GM23338 (cell line): ENCODE data around the gene ANO4. TPM values are rescaled to one million over a fixed set of nuclear protein-coding genes. Genes with fewer than 3 reads are reported as not detected.

Experiments used
- ATAC-seq: fragments of 200-7000 bp; cut with Tn5 transposase; 3 replicates; pipeline ENCODE4 v1.9.1; 2020
- DNase-seq: peaks from one replicate; pipeline ENCODE4 v3.0.0-alpha.2; 2015; ENCODE audit warnings: low spot score
- H2AFZ ChIP-seq: fragments of 200-600 bp; sonication (generic); 2 replicates; pipeline ENCODE4 v1.8.0; 2016; ENCODE audit warnings: antibody characterized with exemption, mild to moderate bottlenecking, moderate library complexity
- H3F3A ChIP-seq: fragments of 200-600 bp; sonication (generic); replicated peaks from 2 replicates; pipeline ENCODE4 v1.8.0; 2017; ENCODE audit warnings: antibody characterized with exemption, mixed run types, low read depth
- H3K27ac ChIP-seq: fragments of 200-600 bp; sonication (generic); 2 replicates; pipeline ENCODE4 v1.6.1; 2016; ENCODE audit warnings: low read depth
- H3K27me3 ChIP-seq: fragments of 200-600 bp; sonication (generic); 2 replicates; pipeline ENCODE4 v1.8.0; 2016; ENCODE audit warnings: mild to moderate bottlenecking, mixed run types, moderate library complexity; ENCODE audit not compliant: insufficient read depth
- H3K36me3 ChIP-seq: fragments of 200-600 bp; sonication (generic); 2 replicates; pipeline ENCODE4 v1.8.0; 2016; ENCODE audit warnings: mild to moderate bottlenecking; ENCODE audit not compliant: insufficient read depth
- H3K4me1 ChIP-seq: fragments of 200-600 bp; sonication (generic); 2 replicates; pipeline ENCODE4 v1.8.0; 2016; ENCODE audit warnings: mild to moderate bottlenecking, moderate library complexity; ENCODE audit not compliant: insufficient read depth
- H3K4me2 ChIP-seq: fragments of 200-600 bp; sonication (generic); 2 replicates; pipeline ENCODE4 v1.7.1; 2017; ENCODE audit warnings: mixed run types
- H3K4me3 ChIP-seq: fragments of 200-600 bp; sonication (generic); 2 replicates; pipeline ENCODE4 v1.6.1; 2016; ENCODE audit warnings: mixed run types
- H3K79me2 ChIP-seq: fragments of 200-600 bp; sonication (generic); replicated peaks from 2 replicates; pipeline ENCODE4 v1.8.0; 2017; ENCODE audit warnings: mild to moderate bottlenecking; ENCODE audit not compliant: insufficient read depth
- H3K9me2 ChIP-seq: fragments of 200-600 bp; sonication (generic); 2 replicates; pipeline ENCODE4 v1.8.0; 2017; ENCODE audit not compliant: insufficient read depth
- H4K20me1 ChIP-seq: fragments of 200-600 bp; sonication (generic); replicated peaks from 2 replicates; pipeline ENCODE4 v1.8.0; 2017; ENCODE audit warnings: mild to moderate bottlenecking; ENCODE audit not compliant: insufficient read depth
- H3K27ac Mint-ChIP-seq: 2 replicates; pipeline ENCODE4 v1.8.0; 2020; ENCODE audit warnings: inconsistent platforms, mild to moderate bottlenecking, moderate library complexity, mixed read lengths
- H3K27me3 Mint-ChIP-seq: 3 replicates; pipeline ENCODE4 v1.8.0; 2022; ENCODE audit warnings: low read depth, mild to moderate bottlenecking, moderate library complexity, mixed read lengths, inconsistent platforms; ENCODE audit not compliant: insufficient read depth, poor library complexity
- H3K36me3 Mint-ChIP-seq: 3 replicates; pipeline ENCODE4 v1.8.0; 2021; ENCODE audit warnings: low read depth, mild to moderate bottlenecking, inconsistent platforms, moderate library complexity, mixed read lengths
- H3K4me1 Mint-ChIP-seq: 3 replicates; pipeline ENCODE4 v1.8.0; 2020; ENCODE audit warnings: mild to moderate bottlenecking, inconsistent platforms, mixed read lengths
- H3K4me3 Mint-ChIP-seq: 3 replicates; pipeline ENCODE4 v1.8.0; 2021; ENCODE audit warnings: moderate library complexity, mild to moderate bottlenecking, inconsistent platforms, mixed read lengths
- H3K9me3 Mint-ChIP-seq: 3 replicates; pipeline ENCODE4 v1.8.0; 2020; ENCODE audit warnings: moderate library complexity, mild to moderate bottlenecking, inconsistent platforms, mixed read lengths
- CREB1 ChIP-seq: fragments of 250-450 bp; sonication (Bioruptor Pico); IDR thresholded peaks from 2 replicates; pipeline ENCODE4 v1.5.0; 2020; ENCODE audit warnings: low read depth, mild to moderate bottlenecking, moderate library complexity
- CTCF ChIP-seq, 2 experiments: fragments of 200-600 bp in 1 of 2; sonication (generic) in 1 of 2; conservative IDR thresholded peaks; 2 replicates each; pipeline versions ENCODE4 v1.5.1 to v1.6.1; 2016 to 2017; ENCODE audit warnings: antibody characterized with exemption in 2 of 2, low read depth in 2 of 2, mild to moderate bottlenecking in 2 of 2, moderate library complexity in 1 of 2
- ETS1 ChIP-seq: IDR thresholded peaks from 2 replicates; pipeline ENCODE4 v1.6.1; 2016; ENCODE audit warnings: antibody characterized with exemption
- EZH2 ChIP-seq: fragments of 200-600 bp; sonication (generic); IDR thresholded peaks from one replicate; pipeline ENCODE4 v1.8.0; 2017; ENCODE audit warnings: antibody characterized with exemption, mild to moderate bottlenecking, low read depth; ENCODE audit not compliant: unreplicated experiment
- EZH2phosphoT487 ChIP-seq: fragments of 200-600 bp; sonication (generic); IDR thresholded peaks from one replicate; pipeline ENCODE4 v1.8.1; 2018; ENCODE audit warnings: antibody characterized with exemption; ENCODE audit not compliant: unreplicated experiment
- JUNB ChIP-seq: IDR thresholded peaks from one replicate; pipeline ENCODE4 v1.6.1; 2016; ENCODE audit warnings: antibody characterized with exemption; ENCODE audit not compliant: unreplicated experiment
- NANOG ChIP-seq: IDR thresholded peaks from 2 replicates; pipeline ENCODE4 v1.6.1; 2016; ENCODE audit warnings: antibody characterized with exemption, borderline replicate concordance
- POLR2AphosphoS5 ChIP-seq: IDR thresholded peaks from 2 replicates; pipeline ENCODE4 v1.6.1; 2016; ENCODE audit warnings: antibody characterized with exemption, low read depth
- REST ChIP-seq: IDR thresholded peaks from one replicate; pipeline ENCODE4 v1.6.1; 2018; ENCODE audit warnings: antibody characterized with exemption; ENCODE audit not compliant: unreplicated experiment
- STAT1 ChIP-seq: IDR thresholded peaks from one replicate; pipeline ENCODE4 v1.6.1; 2016; ENCODE audit warnings: antibody characterized with exemption; ENCODE audit not compliant: unreplicated experiment
- ZNF114 ChIP-seq: fragments of 250-450 bp; sonication (Bioruptor Pico); IDR thresholded peaks from 2 replicates; pipeline ENCODE4 v1.5.0; 2020; ENCODE audit warnings: mild to moderate bottlenecking, moderate library complexity
- ZNF331 ChIP-seq: fragments of 250-450 bp; sonication (Bioruptor Pico); IDR thresholded peaks from 2 replicates; pipeline ENCODE4 v1.5.0; 2020; ENCODE audit warnings: low read depth, mild to moderate bottlenecking, moderate library complexity
- ZNF462 ChIP-seq: fragments of 250-450 bp; sonication (Bioruptor Pico); IDR thresholded peaks from 2 replicates; pipeline ENCODE4 v1.5.0; 2020; ENCODE audit warnings: mild to moderate bottlenecking, moderate library complexity
- polyA plus RNA-seq: library from polyadenylated mRNA; unstranded; fragments of >200 nt; fragmentation: Nextera tagmentation; extraction: Ambion mirVana; gene quantifications from 2 replicates; pipeline ENCODE4 v1.2.1, GENCODE V29; 2016
- total RNA-seq: library from RNA; depleted of rRNA; stranded (reverse); fragments of >200 nt; shearing (Covaris generic); gene quantifications from 2 replicates; pipeline ENCODE4 v1.2.3, GENCODE V29; 2014

The ANO4 gene
- total and polyA plus RNA-seq, 2 experiments from 2014 or later: 1.7 to 8.7 TPM

GRCh38 chr12:100984796-100985195, 190.2 kb downstream of the ANO4 start:
- Histone ChIP-seq H4K20me1 (no peaks in the 10 kb centered on the region), H3K4me3 (no peak overlapping the region), H3K79me2 (no peaks in the 10 kb centered on the region), H3K4me2 (no peak overlapping the region), H3K4me1 (peaks cover 29% of the 10 kb centered on the region), H3K9me2 (peaks cover 3% of the 10 kb centered on the region; the same call in 1 of the 2 replicates), H3K27me3 (no peaks in the 10 kb centered on the region), H3F3A (no peaks in the 10 kb centered on the region), H2AFZ (no peak overlapping the region), H3K36me3 (no peaks in the 10 kb centered on the region), H3K27ac (no peak overlapping the region)
- DNase-seq: no peak
- H3K4me1 Mint-ChIP-seq: peaks cover 33% of the 10 kb centered on the region
- no peaks in the 10 kb centered on the region for H3K9me3 Mint-ChIP-seq
- TF ChIP-seq ZNF331 (CRISPR knock-in tag) (no peak), EZH2phosphoT487 (no peak), REST (no peak), JUNB (no peak), CREB1 (CRISPR knock-in tag) (no peak), EZH2 (no peak), ETS1 (no peak), CTCF (conservative IDR thresholded peaks at IDR 0.05; ENCODE audit: low read depth in 2 of 2) (no peak), ZNF114 (CRISPR knock-in tag) (no peak), NANOG (no peak), POLR2AphosphoS5 (no peak), ZNF462 (no peak), STAT1 (no peak)
- no peak overlapping the region for H3K4me3 Mint-ChIP-seq
- H3K27me3 Mint-ChIP-seq: no peaks in the 10 kb centered on the region
- H3K27ac Mint-ChIP-seq: no peak overlapping the region
- ATAC-seq: no peak
- no peaks in the 10 kb centered on the region for H3K36me3 Mint-ChIP-seq
